ENCODE results near the gene MYH7B. TPM values are rescaled to one million over a fixed set of nuclear protein-coding genes. Genes with fewer than 3 reads are reported as not detected.

MYH7B gene
- total RNA-seq, 1 experiment from 2014 or later, result 0.74 TPM

- TF ChIP-seq ZFX (IDR thresholded peaks at IDR 0.05) (no peak), SRF (IDR thresholded peaks at IDR 0.05; ENCODE audit: low read depth) (no peak), YY1 (IDR thresholded peaks at IDR 0.05; ENCODE audit: extremely low read depth, insufficient replicate concordance, low read depth, low read length) (no peak), POLR2A (IDR thresholded peaks at IDR 0.05; ENCODE audit: borderline replicate concordance, extremely low read depth, insufficient read depth, insufficient read length) (no peak), MAX (IDR thresholded peaks at IDR 0.05) (no peak), RAD21 (IDR thresholded peaks at IDR 0.05; ENCODE audit: low read depth) (no peak), JUND (IDR thresholded peaks at IDR 0.05) (no peak), EZH2 (IDR thresholded peaks at IDR 0.05) (no peak), CBX3 (IDR thresholded peaks at IDR 0.05; ENCODE audit: low read depth) (no peak), TCF7L2 (IDR thresholded peaks at IDR 0.05; ENCODE audit: borderline replicate concordance, extremely low read depth, insufficient read depth, insufficient read length) (no peak), REST (IDR thresholded peaks at IDR 0.05; ENCODE audit: low read depth) (no peak), EGR1 (IDR thresholded peaks at IDR 0.05; ENCODE audit: low read depth) (no peak), SIN3A (IDR thresholded peaks at IDR 0.05; ENCODE audit: low read depth) (no peak), ATF3 (IDR thresholded peaks at IDR 0.05) (no peak), FOSL1 (IDR thresholded peaks at IDR 0.05; ENCODE audit: low read depth) (no peak), POLR2AphosphoS5 (IDR thresholded peaks at IDR 0.05; ENCODE audit: low read depth, low read length) (no peak), ZNF274 (IDR thresholded peaks at IDR 0.05; ENCODE audit: low read depth, low read length) (no peak), EZH2phosphoT487 (IDR thresholded peaks at IDR 0.05; ENCODE audit: borderline replicate concordance) (no peak), CEBPB (IDR thresholded peaks at IDR 0.05; ENCODE audit: low read depth) (no peak), ZBTB33 (IDR thresholded peaks at IDR 0.05; ENCODE audit: extremely low read depth, insufficient replicate concordance, low read length) (no peak)
- Histone ChIP-seq H3K27ac (ENCODE audit: low read depth, low read length) (no peak overlapping the region), H3K4me2 (ENCODE audit: low read length) (no peak overlapping the region), H2AFZ (ENCODE audit: low read depth, low read length, poor library complexity, severe bottlenecking) (no peak overlapping the region), H3K27me3 (ENCODE audit: insufficient read depth, low read length) (no peaks in the 10 kb centered on the region), H3K79me2 (ENCODE audit: insufficient read depth, low read length) (no peaks in the 10 kb centered on the region), H3K4me3 (replicated peaks in 1 of 2; ENCODE audit: low read depth in 1 of 2, low read length in 2 of 2) (no peak overlapping the region), H3K9ac (ENCODE audit: low read length) (no peak overlapping the region), H3K4me1 (ENCODE audit: control insufficient read depth in 1 of 2, insufficient read depth in 2 of 2, low read length in 2 of 2) (no peaks in the 10 kb centered on the region), H3K36me3 (ENCODE audit: control insufficient read depth in 1 of 2, insufficient read depth in 2 of 2, low read length in 2 of 2) (peaks cover 25 to 37% of the 10 kb centered on the region in 2 experiments), H3K9me2 (ENCODE audit: insufficient read depth) (no peaks in the 10 kb centered on the region), H4K20me1 (ENCODE audit: insufficient read depth) (no peaks in the 10 kb centered on the region), H3K9me3 (ENCODE audit: control insufficient read depth in 1 of 2, insufficient read depth in 1 of 2, low read depth in 1 of 2, low read length in 2 of 2) (no peaks in the 10 kb centered on the region)
- no TSS peak for BruUV-seq (replicated peaks)
- POLR2A ChIA-PET, result no interaction called here
- no peak for ATAC-seq
- intact Hi-C loops (cut with micrococcal nuclease), result no loop called here
- RAD21 ChIA-PET (ENCODE audit: low non-redundant PET in 1 of 2, low total read pairs in 2 of 2, uncharacterized antibody in 2 of 2, unreplicated experiment in 2 of 2), result no interaction called here
- DNase-seq (ENCODE audit: low read depth, low spot score), result no peak
- CTCF ChIA-PET, result no interaction called here
These were observed 49.2 kb downstream of the MYH7B start for GRCh38 chr20:35004749-35005462.
